Right renal pelvis (tissue), 4 donors: ENCODE results near the gene FAM114A2. TPM values are rescaled to one million over a fixed set of nuclear protein-coding genes. Genes with fewer than 3 reads are reported as not detected.

Experiments
- DNase-seq, 4 donors: peaks; one replicate each; pipeline ENCODE4 v3.0.0-alpha.2; 2013; ENCODE audit warnings: low read depth in 4 of 4, low spot score in 3 of 4, missing footprints in 1 of 4
- polyA plus RNA-seq, 4 donors: library from polyadenylated mRNA; unstranded; fragments of 120-200 nt; gene quantifications; one replicate each; pipeline ENCODE4 v1.2.1, GENCODE V29; 2013; ENCODE audit not compliant: insufficient read length in 4 of 4

The FAM114A2 gene
- polyA plus RNA-seq, 4 donors, result 30.6 to 34.8 (median 32.4) TPM

- no peak for DNase-seq
Observed at GRCh38 chr5:153988510-153988909, 50.2 kb downstream of the FAM114A2 start.

GRCh38 chr5:153987301-153987700 is 51.4 kb downstream of the FAM114A2 start:
- DNase-seq, result no peak

- no peak for DNase-seq
Observed at GRCh38 chr5:153985498-153985897, 53.2 kb downstream of the FAM114A2 start.

- no peak for DNase-seq
Observed at GRCh38 chr5:153983885-153984284, 54.8 kb downstream of the FAM114A2 start.

GRCh38 chr5:153981905-153982605 is 56.7 kb downstream of the FAM114A2 start:
- no peak for DNase-seq

GRCh38 chr5:153979028-153979783 is 59.5 kb downstream of the FAM114A2 start:
- DNase-seq, result no peak

GRCh38 chr5:153974813-153975163 is 63.9 kb downstream of the FAM114A2 start:
- no peak for DNase-seq

GRCh38 chr5:153974131-153974812 is 64.4 kb downstream of the FAM114A2 start:
- DNase-seq, result peak; percentile 14 to 31 (median 22)

- DNase-seq, result no peak
Observed at GRCh38 chr5:153972240-153972639, 66.5 kb downstream of the FAM114A2 start.

- DNase-seq, result no peak
Observed at GRCh38 chr5:153970496-153970895, 68.2 kb downstream of the FAM114A2 start.

GRCh38 chr5:153969563-153969895 is 69.2 kb downstream of the FAM114A2 start:
- no peak for DNase-seq

GRCh38 chr5:153968761-153969562 is 69.7 kb downstream of the FAM114A2 start:
- DNase-seq, result no peak

- DNase-seq, result peak; percentile 40 to 55 (median 48)
Observed at GRCh38 chr5:153964880-153965645, 73.6 kb downstream of the FAM114A2 start.

- no peak for DNase-seq
Observed at GRCh38 chr5:153964191-153964879, 74.4 kb downstream of the FAM114A2 start.

GRCh38 chr5:153960269-153961215 is 78.2 kb downstream of the FAM114A2 start:
- DNase-seq, result no peak

GRCh38 chr5:153959134-153959957 is 79.4 kb downstream of the FAM114A2 start:
- DNase-seq, result peak; percentile 4 to 10 (median 6)

GRCh38 chr5:153957205-153957604 is 81.5 kb downstream of the FAM114A2 start:
- DNase-seq, result no peak

- DNase-seq, result no peak
Observed at GRCh38 chr5:153953411-153953810, 85.3 kb downstream of the FAM114A2 start.
